Heart left ventricle (tissue), 16 donors: ENCODE data around the gene AGBL3. TPM values are rescaled to one million over a fixed set of nuclear protein-coding genes. Genes with fewer than 3 reads are reported as not detected.

Source experiments
- ATAC-seq, 4 donors: fragments of 200-7000 bp; cut with Tn5 transposase; one replicate each; pipeline ENCODE4 v1.9.1; 2020 to 2022; ENCODE audit warnings: moderate library complexity in 4 of 4, mild to moderate bottlenecking in 3 of 4, moderate number of reproducible peaks in 1 of 4
- DNase-seq, 5 donors: peaks; one replicate each; pipeline ENCODE4 v3.0.0-alpha.2; 2020
- H3K27ac ChIP-seq, 12 donors: fragments of 200-600 bp; sonication (generic) in 4 of 12; one replicate each; pipeline versions ENCODE4 v1.5.0 to v1.8.0; 2016 to 2022; ENCODE audit warnings: mild to moderate bottlenecking in 2 of 12
- H3K27me3 ChIP-seq, 9 donors: fragments of 200-600 bp; sonication (generic) in 2 of 9; one replicate each; pipeline versions ENCODE4 v1.5.1 to v1.8.0; 2016 to 2022; ENCODE audit warnings: mild to moderate bottlenecking in 3 of 9
- H3K36me3 ChIP-seq, 9 donors: fragments of 200-600 bp; sonication (generic) in 2 of 9; one replicate each; pipeline versions ENCODE4 v1.5.0 to v1.8.0; 2018 to 2022; ENCODE audit warnings: mild to moderate bottlenecking in 2 of 9
- H3K4me1 ChIP-seq, 12 donors: fragments of 200-600 bp; sonication (generic) in 4 of 12; one replicate each; pipeline versions ENCODE4 v1.5.0 to v1.8.0; 2016 to 2022; ENCODE audit warnings: mild to moderate bottlenecking in 3 of 12
- H3K4me3 ChIP-seq, 12 donors: fragments of 200-600 bp; sonication (generic) in 4 of 12; one replicate each; pipeline versions ENCODE4 v1.5.0 to v1.8.0; 2017 to 2022; ENCODE audit warnings: mild to moderate bottlenecking in 9 of 12, moderate library complexity in 4 of 12
- H3K9me3 ChIP-seq, 12 donors: fragments of 200-600 bp; sonication (generic) in 4 of 12; one replicate each; pipeline versions ENCODE4 v1.5.0 to v1.8.0; 2016 to 2022; ENCODE audit warnings: mild to moderate bottlenecking in 1 of 12
- CTCF ChIP-seq, 12 donors: fragments of 200-600 bp; sonication (generic) in 4 of 12; IDR thresholded peaks; one replicate each; pipeline versions ENCODE4 v1.5.0 to v1.8.0; 2018 to 2022; ENCODE audit warnings: antibody characterized with exemption in 12 of 12, mild to moderate bottlenecking in 5 of 12
- POLR2A ChIP-seq, 2 donors: fragments of 450-650 bp; IDR thresholded peaks; one replicate each; pipeline ENCODE4 v1.6.1; 2017; ENCODE audit warnings: antibody characterized with exemption in 2 of 2, mild to moderate bottlenecking in 2 of 2, moderate library complexity in 2 of 2
- WGBS, 4 donors: extraction: QIAGEN DNeasy Blood & Tissue Kit in 2 of 4; methylation state at CpG; one replicate each; pipeline versions ENCODE4 v1.1.5 to v1.1.7; 2013 to 2018; 5-methylcytosine and 5-hydroxymethylcytosine counted together
- intact Hi-C, 10 donors: fragments of 100-400 bp; cut with DNase I; formaldehyde crosslinking; loops; one replicate each; pipeline versions ENCODE4 v1.11.1 to v1.14.2; 2022
- polyA plus RNA-seq, 2 donors: library from polyadenylated mRNA; stranded (reverse); fragments of 200-250 nt; gene quantifications; one replicate each; pipeline ENCODE4 v1.2.3, GENCODE V29; 2013
- total RNA-seq, 9 donors: library from RNA; depleted of rRNA in 2 of 9; stranded (reverse); fragments of >200 nt in 2 of 9; fragmentation: NEBNext Ultra II Directional in 3 of 9; extraction: Animal tissue kit (Norgen Biotek cat#: 25700) in 3 of 9; gene quantifications; one replicate each; pipeline versions ENCODE4 v1.1.0 to v1.2.4, GENCODE V29; 2016 to 2023
- donor health status: ischemic (EF 13 %, LVEDD 7.1; RV severe dilation, severe dysfunction).
- donor health status: healthy with polysubstance abuse.
- donor health status: DM: no; HTN: yes; CAD: no.
- donor health status: DM: no; HTN: no; CAD: no.
- donor health status: ischemic (EF 25% LVEDD 6.9; RV normal size, moderate dysfunction).
- donor health status: ischemic (EF 25% LVEDD 5.7; RV mildly dilated, moderate dysfunction).
- donor health status: healthy.
- donor health status: DM: yes; HTN: yes; CAD: no.
- donor health status: ischemic (EF 35%, LVEDD 5.7; RV mildly dilated, moderate dysfunction).
- donor health status: nonischemic (EF 11% LVEDD 7.7; RV severe dilation, severe dysfunction).
- donor health status: DM: yes; HTN: yes; CAD: no.
- donor health status: PGD.
- donor health status: ischemic (EF 29% LVEDD 5.4; RV normal size, mild dysfunction).
- donor health status: nonischemic (EF 23%, LVEDD 6.1; RV moderate dilation, normal function).

AGBL3 gene
- total and polyA plus RNA-seq, 11 donors: 0.40 to 1.5 (median 0.93) TPM

- 43 to 51% (median 49%) methylated on average over 8 of the region's 8 CpGs for whole genome bisulfite sequencing, 4 donors
- intact Hi-C loops: loop anchor here (1.0 to 10.0 kb wide), 9 partner anchors 159 to 226 kb away; partner anchors contain the start of genes CYREN (in 7 of the 10), TMEM140 (in 4 of the 10) and WDR91 (in 1 of the 10)
- Histone ChIP-seq H3K4me1 (peaks cover 0 to 32% (median 11%) of the 10 kb centered on the region in 12 donors), H3K27ac (peak overlapping the region; percentile 65 to 93 (median 88)), H3K36me3 (peaks cover 0 to 20% (median 0%) of the 10 kb centered on the region in 9 donors), H3K9me3 (peaks cover 0 to 6% (median 0%) of the 10 kb centered on the region in 12 donors), H3K4me3 (peak overlapping the region; percentile 59 to 90 (median 77)), H3K27me3 (no peaks in the 10 kb centered on the region)
- TF ChIP-seq POLR2A (IDR thresholded peaks at IDR 0.05) (no peak), CTCF (IDR thresholded peaks at IDR 0.05) (no peak)
- DNase-seq (no peak), ATAC-seq (no peak)
Measured at GRCh38 chr7:134985894-134986362, 380 bp upstream of the AGBL3 start.

GRCh38 chr7:134988161-134988560, 1.9 kb downstream of the AGBL3 start:
- intact Hi-C loops: loop anchor here in 8 of 10 donors (5.0 to 10.0 kb wide), 6 partner anchors 157 to 224 kb away; partner anchors contain the start of genes TMEM140 (in 4 of the 8), CYREN (in 1 of the 8) and WDR91 (in 1 of the 8)
- Histone ChIP-seq H3K4me3 (peak overlapping the region in 1 of 12 donors; percentile 78), H3K36me3 (peaks cover 0 to 20% (median 7%) of the 10 kb centered on the region in 9 donors), H3K27ac (no peak overlapping the region), H3K9me3 (no peaks in the 10 kb centered on the region), H3K27me3 (no peaks in the 10 kb centered on the region), H3K4me1 (peaks cover 0 to 42% (median 20%) of the 10 kb centered on the region in 12 donors)
- TF ChIP-seq POLR2A (IDR thresholded peaks at IDR 0.05) (no peak), CTCF (IDR thresholded peaks at IDR 0.05) (no peak)
- WGBS, 4 donors: 91 to 93% (median 92%) methylated on average over 5 of the region's 5 CpGs
- ATAC-seq (no peak), DNase-seq (no peak)

- no peak for DNase-seq
- WGBS, 4 donors: 70 to 84% (median 72%) methylated on average over 2 of the region's 2 CpGs
- H3K27ac ChIP-seq: peak overlapping the region in 4 of 12 donors; percentile 7 to 44 (median 26)
- ATAC-seq: no peak
- no peak overlapping the region for H3K4me3 ChIP-seq
- TF ChIP-seq CTCF (IDR thresholded peaks at IDR 0.05) (no peak), POLR2A (IDR thresholded peaks at IDR 0.05) (no peak)
- no peaks in the 10 kb centered on the region for H3K27me3 ChIP-seq
- H3K36me3 ChIP-seq: peaks cover 0 to 54% (median 31%) of the 10 kb centered on the region in 9 donors
- H3K9me3 ChIP-seq: no peaks in the 10 kb centered on the region
- peaks cover 0 to 55% (median 21%) of the 10 kb centered on the region in 12 donors for H3K4me1 ChIP-seq
- intact Hi-C loops: loop anchor here in 1 of 10 donors (5.0 kb wide), 1 partner anchor 151 kb away; no protein-coding TSS in a partner anchor
Measured at GRCh38 chr7:134991469-134992339, 5.4 kb downstream of the AGBL3 start.
